HTERT RPE-1 (cell line): Measurements from ENCODE around the gene FYN.

ENCODE experiments used
- in situ Hi-C: fragments of 300-500 bp; cut with MboI; formaldehyde crosslinking; loops from 4 replicates; pipeline ENCODE4 v1.14.3; 2020; ENCODE audit warnings: low sequenced_read_pairs

The FYN gene

GRCh38 chr6:111854683-111855082, 18.6 kb downstream of the FYN start:
- in situ Hi-C loops: no loop called here

- in situ Hi-C loops: no loop called here
Measured at GRCh38 chr6:111852725-111853124, 20.5 kb downstream of the FYN start.

GRCh38 chr6:111850295-111850937, 22.8 kb downstream of the FYN start:
- in situ Hi-C loops: no loop called here

- in situ Hi-C loops: no loop called here
Measured at GRCh38 chr6:111849298-111849697, 24.0 kb downstream of the FYN start.

- in situ Hi-C loops: no loop called here
Measured at GRCh38 chr6:111848262-111848812, 24.9 kb downstream of the FYN start.

GRCh38 chr6:111846492-111847409, 26.5 kb downstream of the FYN start:
- in situ Hi-C loops: no loop called here

- in situ Hi-C loops: no loop called here
Measured at GRCh38 chr6:111846066-111846465, 27.2 kb downstream of the FYN start.

- in situ Hi-C loops: no loop called here
Measured at GRCh38 chr6:111845441-111845871, 27.8 kb downstream of the FYN start.

- in situ Hi-C loops: no loop called here
Measured at GRCh38 chr6:111844921-111845320, 28.3 kb downstream of the FYN start.

- in situ Hi-C loops: no loop called here
Measured at GRCh38 chr6:111844376-111844775, 28.9 kb downstream of the FYN start.

GRCh38 chr6:111843347-111844147, 29.7 kb downstream of the FYN start:
- in situ Hi-C loops: no loop called here

- in situ Hi-C loops: no loop called here
Measured at GRCh38 chr6:111842891-111843290, 30.4 kb downstream of the FYN start.

GRCh38 chr6:111842271-111842822, 30.9 kb downstream of the FYN start:
- in situ Hi-C loops: no loop called here

- in situ Hi-C loops: no loop called here
Measured at GRCh38 chr6:111841822-111842221, 31.4 kb downstream of the FYN start.

- in situ Hi-C loops: no loop called here
Measured at GRCh38 chr6:111840803-111841202, 32.4 kb downstream of the FYN start.

GRCh38 chr6:111838749-111839484, 34.3 kb downstream of the FYN start:
- in situ Hi-C loops: no loop called here

- in situ Hi-C loops: no loop called here
Measured at GRCh38 chr6:111837641-111838500, 35.4 kb downstream of the FYN start.

- in situ Hi-C loops: no loop called here
Measured at GRCh38 chr6:111837007-111837406, 36.2 kb downstream of the FYN start.

GRCh38 chr6:111835807-111836206, 37.4 kb downstream of the FYN start:
- in situ Hi-C loops: no loop called here
